H9 (cell line): ENCODE data around the gene TH. TPM values are rescaled to one million over a fixed set of nuclear protein-coding genes. Genes with fewer than 3 reads are reported as not detected.

Experiments
- DNase-seq: peaks from one replicate; pipeline ENCODE4 v3.0.0-alpha.2; 2017
- H2AFZ ChIP-seq: one replicate; pipeline ENCODE4 v1.6.1; 2013; ENCODE audit warnings: mild to moderate bottlenecking, low read length, control low read depth, moderate library complexity
- H2AK5ac ChIP-seq: 2 replicates; pipeline ENCODE4 v1.6.1; 2013; ENCODE audit warnings: low read length, control low read depth, mixed read lengths; ENCODE audit not compliant: insufficient read length
- H2BK120ac ChIP-seq: one replicate; pipeline ENCODE4 v1.6.1; 2013; ENCODE audit warnings: low read depth, mild to moderate bottlenecking, low read length, control low read depth, inconsistent platforms; ENCODE audit not compliant: poor library complexity, severe bottlenecking
- H2BK12ac ChIP-seq: 2 replicates; pipeline ENCODE4 v1.6.1; 2013; ENCODE audit warnings: low read length, control low read depth, mixed read lengths, low read depth; ENCODE audit not compliant: insufficient read length
- H2BK15ac ChIP-seq: 2 replicates; pipeline ENCODE4 v1.6.1; 2013; ENCODE audit warnings: low read depth, low read length, control low read depth
- H2BK20ac ChIP-seq: one replicate; pipeline ENCODE4 v1.6.1; 2013; ENCODE audit warnings: low read depth, mild to moderate bottlenecking, low read length, control low read depth, inconsistent platforms; ENCODE audit not compliant: poor library complexity, severe bottlenecking
- H2BK5ac ChIP-seq: 2 replicates; pipeline ENCODE4 v1.6.1; 2013; ENCODE audit warnings: low read length, control low read depth, mixed read lengths; ENCODE audit not compliant: insufficient read length
- H3K14ac ChIP-seq: 2 replicates; pipeline ENCODE4 v1.6.1; 2013; ENCODE audit warnings: low read length, control low read depth; ENCODE audit not compliant: insufficient read depth
- H3K18ac ChIP-seq: 2 replicates; pipeline ENCODE4 v1.6.1; 2013; ENCODE audit warnings: low read depth, mild to moderate bottlenecking, mixed read lengths, low read length, control low read depth; ENCODE audit not compliant: insufficient read length
- H3K23ac ChIP-seq: 2 replicates; pipeline ENCODE4 v1.6.1; 2013; ENCODE audit warnings: low read length, control low read depth, mixed read lengths, low read depth; ENCODE audit not compliant: insufficient read length
- H3K23me2 ChIP-seq: 2 replicates; pipeline ENCODE4 v1.6.1; 2013; ENCODE audit warnings: low read depth, mild to moderate bottlenecking, mixed read lengths, low read length, control low read depth; ENCODE audit not compliant: insufficient read length, poor library complexity, severe bottlenecking
- H3K27ac ChIP-seq: 2 replicates; pipeline ENCODE4 v1.5.1; 2013; ENCODE audit warnings: low read length, control low read depth, mixed read lengths, low read depth; ENCODE audit not compliant: insufficient read length
- H3K27me3 ChIP-seq: 2 replicates; pipeline ENCODE4 v1.6.1; 2013; ENCODE audit warnings: low read length, control low read depth, inconsistent platforms; ENCODE audit not compliant: insufficient read depth
- H3K4ac ChIP-seq: 2 replicates; pipeline ENCODE4 v1.6.1; 2013; ENCODE audit warnings: low read depth, mild to moderate bottlenecking, control low read depth, inconsistent platforms, low read length, moderate library complexity
- H3K4me1 ChIP-seq: 2 replicates; pipeline ENCODE4 v1.6.1; 2013; ENCODE audit warnings: low read length, control low read depth, inconsistent platforms; ENCODE audit not compliant: insufficient read depth
- H3K4me2 ChIP-seq: 2 replicates; pipeline ENCODE4 v1.6.1; 2013; ENCODE audit warnings: low read length, control low read depth, mixed read lengths; ENCODE audit not compliant: insufficient read length, insufficient read depth
- H3K56ac ChIP-seq: 2 replicates; pipeline ENCODE4 v1.6.1; 2013; ENCODE audit warnings: low read depth, mild to moderate bottlenecking, mixed read lengths, low read length, control low read depth; ENCODE audit not compliant: insufficient read length
- H3K79me1 ChIP-seq: 2 replicates; pipeline ENCODE4 v1.6.1; 2013; ENCODE audit warnings: low read depth, mild to moderate bottlenecking, moderate library complexity, low read length, control low read depth, inconsistent platforms; ENCODE audit not compliant: insufficient read depth, poor library complexity, severe bottlenecking
- H3K79me2 ChIP-seq: 2 replicates; pipeline ENCODE4 v1.6.1; 2013; ENCODE audit warnings: low read length, control low read depth, inconsistent platforms; ENCODE audit not compliant: insufficient read depth
- H3K9ac ChIP-seq: 2 replicates; pipeline ENCODE4 v1.6.1; 2013; ENCODE audit warnings: low read length, control low read depth, mixed read lengths; ENCODE audit not compliant: insufficient read length; ENCODE audit errors: extremely low read depth
- H3K9me3 ChIP-seq: one replicate; pipeline ENCODE4 v1.6.1; 2013; ENCODE audit warnings: low read depth, low read length, inconsistent platforms; ENCODE audit not compliant: control insufficient read depth
- H3T11ph ChIP-seq: one replicate; pipeline ENCODE4 v1.6.1; 2013; ENCODE audit warnings: mild to moderate bottlenecking, low read length, control low read depth, inconsistent platforms
- H4K20me1 ChIP-seq: one replicate; pipeline ENCODE4 v1.6.1; 2013; ENCODE audit not compliant: control insufficient read depth, insufficient read length, insufficient read depth
- H4K5ac ChIP-seq: 2 replicates; pipeline ENCODE4 v1.6.1; 2013; ENCODE audit warnings: low read depth, mild to moderate bottlenecking, mixed read lengths, low read length, control low read depth; ENCODE audit not compliant: insufficient read length
- H4K8ac ChIP-seq: replicated peaks from 2 replicates; pipeline ENCODE4 v1.6.1; 2013; ENCODE audit warnings: low read length, control low read depth, mixed read lengths, low read depth; ENCODE audit not compliant: insufficient read length
- H4K91ac ChIP-seq: 2 replicates; pipeline ENCODE4 v1.6.1; 2013; ENCODE audit warnings: low read depth, mild to moderate bottlenecking, moderate library complexity, mixed read lengths, low read length, control low read depth; ENCODE audit not compliant: insufficient read length
- H3K27ac Mint-ChIP-seq, 3 experiments: 2 replicates in 2 of 3; 3 replicates in 1 of 3; pipeline ENCODE4 v1.8.0; 2020 to 2021; ENCODE audit warnings: mixed read lengths in 3 of 3, mild to moderate bottlenecking in 1 of 3, moderate library complexity in 1 of 3
- H3K27me3 Mint-ChIP-seq: 2 replicates; pipeline ENCODE4 v1.8.0; 2021; ENCODE audit warnings: low read depth, mild to moderate bottlenecking, moderate library complexity, mixed read lengths
- H3K36me3 Mint-ChIP-seq, 3 experiments: 2 replicates in 2 of 3; 3 replicates in 1 of 3; pipeline ENCODE4 v1.8.0; 2020 to 2021; ENCODE audit warnings: low read depth in 3 of 3, mixed read lengths in 3 of 3; ENCODE audit not compliant: insufficient read depth in 1 of 3
- H3K4me1 Mint-ChIP-seq, 2 experiments: 2 replicates each; pipeline ENCODE4 v1.8.0; 2020; ENCODE audit warnings: mixed read lengths in 2 of 2
- H3K4me3 Mint-ChIP-seq, 2 experiments: 2 replicates in 1 of 2; 3 replicates in 1 of 2; pipeline ENCODE4 v1.8.0; 2020 to 2021; ENCODE audit warnings: mild to moderate bottlenecking in 2 of 2, mixed read lengths in 2 of 2, moderate library complexity in 1 of 2
- H3K9me3 Mint-ChIP-seq, 2 experiments: 2 replicates in 1 of 2; 3 replicates in 1 of 2; pipeline ENCODE4 v1.8.0; 2020; ENCODE audit warnings: mild to moderate bottlenecking in 2 of 2, mixed read lengths in 2 of 2, moderate library complexity in 1 of 2
- WGBS: extraction: QIAGEN DNeasy Blood & Tissue Kit; methylation state at CpG from one replicate; pipeline ENCODE4 v1.1.7; 2013; ENCODE audit warnings: missing lambda C conversion rate, low lambda C conversion rate, mixed read lengths; ENCODE audit not compliant: insufficient read length; ENCODE audit errors: extremely low coverage; 5-methylcytosine and 5-hydroxymethylcytosine counted together
- total RNA-seq: library from RNA; stranded (reverse); gene quantifications from 2 replicates; pipeline ENCODE4 v1.2.1, GENCODE V29; 2021
- TF ChIP-seq, protein P1 (sequence below): fragments of 200-600 bp; sonication (generic); conservative IDR thresholded peaks from 3 replicates; pipeline ENCODE4 v1.8.0; 2021; ENCODE audit warnings: antibody characterized with exemption, mild to moderate bottlenecking

TH gene
- total RNA-seq, 1 experiment from 2014 or later, result not detected

DNA sequence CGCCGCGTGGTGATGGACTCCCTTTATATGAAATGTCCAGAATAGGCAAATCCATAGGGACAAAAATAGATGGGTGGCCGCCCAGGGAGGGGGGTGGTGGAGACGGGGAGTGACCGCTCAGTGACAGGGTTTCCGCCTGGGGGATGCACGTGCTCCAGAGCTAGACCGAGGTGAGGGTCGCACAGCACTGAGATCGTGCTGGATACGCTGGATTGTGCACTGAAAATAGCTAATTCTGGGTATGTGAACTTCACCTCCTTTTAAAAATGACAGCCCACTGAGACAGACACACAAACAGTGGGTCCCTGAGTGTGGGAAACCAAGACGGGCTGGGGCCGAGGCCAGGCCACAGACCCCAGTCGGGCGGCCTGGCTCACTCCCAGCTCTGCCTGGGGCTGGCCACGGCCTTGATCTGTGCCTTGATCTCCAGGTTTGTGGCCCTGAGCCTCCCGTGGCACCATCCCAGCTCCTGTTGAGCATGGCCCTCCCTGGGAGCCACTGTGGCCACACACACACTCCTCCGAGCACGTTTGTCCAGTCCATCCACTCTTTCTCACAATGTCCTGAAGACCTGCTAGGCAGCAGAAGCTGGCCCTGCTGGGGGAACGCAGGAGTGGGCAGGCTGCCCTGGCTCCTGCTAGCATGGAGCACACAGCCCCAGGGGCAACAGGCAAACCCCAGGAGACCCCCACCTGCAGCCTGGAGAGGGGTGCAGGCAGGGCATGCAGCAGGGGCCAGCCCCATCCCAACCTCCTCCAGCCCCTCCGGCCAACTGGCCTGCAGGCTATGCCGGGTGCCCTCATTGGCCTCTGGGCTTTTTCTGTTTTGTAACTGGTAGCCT lies 41.0 kb upstream of the TH start:
- peaks cover 47% of the 10 kb centered on the region for H3K27me3 Mint-ChIP-seq
- Histone ChIP-seq H3K4ac (no peak overlapping the region), H3K23ac (no peak overlapping the region)

More for the DNA sequence above, 41.0 kb upstream of the TH start:
- Histone ChIP-seq H2BK5ac (no peak overlapping the region), H2BK20ac (no peak overlapping the region), H3K9ac (no peak overlapping the region), H3K4me1 (peaks cover 3% of the 10 kb centered on the region; the same call in 1 of the 2 replicates), H3K9me3 (no peaks in the 10 kb centered on the region), H2AFZ (no peak overlapping the region), H3K27me3 (no peaks in the 10 kb centered on the region; the same call in 1 of the 2 replicates), H3K27ac (no peak overlapping the region), H3K14ac (no peak overlapping the region; the same call in 1 of the 2 replicates), H2AK5ac (no peak overlapping the region), H3K79me1 (no peaks in the 10 kb centered on the region), H4K91ac (no peak overlapping the region), H4K8ac (no peak overlapping the region), H4K20me1 (no peaks in the 10 kb centered on the region), H2BK12ac (no peak overlapping the region), H4K5ac (no peak overlapping the region), H2BK120ac (no peak overlapping the region), H3K18ac (no peak overlapping the region), H3K56ac (no peak overlapping the region), H3T11ph (no peak overlapping the region), H3K23me2 (no peaks in the 10 kb centered on the region), H2BK15ac (no peak overlapping the region), H3K4me2 (no peak overlapping the region), H3K79me2 (no peaks in the 10 kb centered on the region)
- H3K4me1 Mint-ChIP-seq, result peaks cover 14 to 15% of the 10 kb centered on the region in 2 experiments
- DNase-seq, result peak; percentile 23
- no peak overlapping the region for H3K27ac Mint-ChIP-seq
- no CpG with 5 or more reads among the region's 23 CpGs for WGBS
- TF ChIP-seq, protein P1, sequence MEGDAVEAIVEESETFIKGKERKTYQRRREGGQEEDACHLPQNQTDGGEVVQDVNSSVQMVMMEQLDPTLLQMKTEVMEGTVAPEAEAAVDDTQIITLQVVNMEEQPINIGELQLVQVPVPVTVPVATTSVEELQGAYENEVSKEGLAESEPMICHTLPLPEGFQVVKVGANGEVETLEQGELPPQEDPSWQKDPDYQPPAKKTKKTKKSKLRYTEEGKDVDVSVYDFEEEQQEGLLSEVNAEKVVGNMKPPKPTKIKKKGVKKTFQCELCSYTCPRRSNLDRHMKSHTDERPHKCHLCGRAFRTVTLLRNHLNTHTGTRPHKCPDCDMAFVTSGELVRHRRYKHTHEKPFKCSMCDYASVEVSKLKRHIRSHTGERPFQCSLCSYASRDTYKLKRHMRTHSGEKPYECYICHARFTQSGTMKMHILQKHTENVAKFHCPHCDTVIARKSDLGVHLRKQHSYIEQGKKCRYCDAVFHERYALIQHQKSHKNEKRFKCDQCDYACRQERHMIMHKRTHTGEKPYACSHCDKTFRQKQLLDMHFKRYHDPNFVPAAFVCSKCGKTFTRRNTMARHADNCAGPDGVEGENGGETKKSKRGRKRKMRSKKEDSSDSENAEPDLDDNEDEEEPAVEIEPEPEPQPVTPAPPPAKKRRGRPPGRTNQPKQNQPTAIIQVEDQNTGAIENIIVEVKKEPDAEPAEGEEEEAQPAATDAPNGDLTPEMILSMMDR, result no peak
- no peaks in the 10 kb centered on the region for H3K36me3 Mint-ChIP-seq
- H3K4me3 Mint-ChIP-seq, result no peak overlapping the region; a peak in 1 of 5 replicates
- no peaks in the 10 kb centered on the region for H3K9me3 Mint-ChIP-seq
